Measurements from ENCODE around the gene DIP2C.
A peak's percentile ranks its signal among the peaks of the same experiment; 100 is the strongest.
"Not testable (repeated sequence)": the region's sequence is repeated elsewhere in the genome, so short reads cannot be mapped to it uniquely, and the experiment has no call there.

DIP2C gene

GRCh38 chr10:527416-527815 lies 162.1 kb downstream of the DIP2C start:
- no peak for DNase-seq

GRCh38 chr10:526651-527312 lies 162.7 kb downstream of the DIP2C start:
- no peak for DNase-seq

- no peak for DNase-seq
These were observed 163.7 kb downstream of the DIP2C start for GRCh38 chr10:525565-526315.

GRCh38 chr10:523925-524324 lies 165.5 kb downstream of the DIP2C start:
- DNase-seq = no peak

GRCh38 chr10:522350-522749 lies 167.1 kb downstream of the DIP2C start:
- DNase-seq = no peak

GRCh38 chr10:521261-522250 lies 167.9 kb downstream of the DIP2C start:
- DNase-seq = no peak

- DNase-seq = no peak
These were observed 169.1 kb downstream of the DIP2C start for GRCh38 chr10:520402-520787.

- no peak for DNase-seq
These were observed 169.6 kb downstream of the DIP2C start for GRCh38 chr10:519716-520401.

GRCh38 chr10:519055-519715 lies 170.3 kb downstream of the DIP2C start:
- DNase-seq = no peak

- DNase-seq = no peak
These were observed 171.5 kb downstream of the DIP2C start for GRCh38 chr10:517872-518475.

- no peak for DNase-seq
These were observed 172.1 kb downstream of the DIP2C start for GRCh38 chr10:517241-517830.

GRCh38 chr10:516764-517163 lies 172.7 kb downstream of the DIP2C start:
- DNase-seq = no peak

GRCh38 chr10:515674-516073 lies 173.8 kb downstream of the DIP2C start:
- no peak for DNase-seq

GRCh38 chr10:514137-514671 lies 175.3 kb downstream of the DIP2C start:
- no peak for DNase-seq

- DNase-seq = no peak
These were observed 176.1 kb downstream of the DIP2C start for GRCh38 chr10:513393-513792.

- DNase-seq = not testable (repeated sequence)
These were observed 176.8 kb downstream of the DIP2C start for GRCh38 chr10:512661-513060.

GRCh38 chr10:511849-512191 lies 177.6 kb downstream of the DIP2C start:
- DNase-seq = no peak

- DNase-seq = peak; percentile 78
These were observed 178.2 kb downstream of the DIP2C start for GRCh38 chr10:511101-511848.

- DNase-seq = no peak
These were observed 179.0 kb downstream of the DIP2C start for GRCh38 chr10:510415-510881.

All from hematopoietic multipotent progenitor cell treated with erythropoietin and hydrocortisone succinate and interleukin-3 and kit ligand, for 6 days (in vitro differentiated cells).